OCI-LY3 (cell line): ENCODE measurements around the gene PPIC.
"Not testable (repeated sequence)": the region's sequence is repeated elsewhere in the genome, so short reads cannot be mapped to it uniquely, and the experiment has no call there.

Experiments used
- H2AFZ ChIP-seq: fragments of 200-600, 300-600 bp; shearing (Covaris generic); 2 replicates; pipeline ENCODE4 v1.6.0; 2014; ENCODE audit warnings: antibody characterized with exemption, low read depth, low read length
- H3K27ac ChIP-seq: fragments of 200-600, 300-600 bp; sonication (generic); 2 replicates; pipeline ENCODE4 v1.5.1; 2014; ENCODE audit warnings: mild to moderate bottlenecking, low read length, moderate library complexity, mixed read lengths
- H3K27me3 ChIP-seq: fragments of 200-600, 300-600 bp; sonication (generic); 2 replicates; pipeline ENCODE4 v1.6.1; 2014; ENCODE audit warnings: low read depth, low read length, mixed read lengths
- H3K36me3 ChIP-seq: fragments of 200-600, 300-600 bp; sonication (generic); replicated peaks from 2 replicates; pipeline ENCODE3; 2014; ENCODE audit warnings: low read depth, low read length, mixed read lengths
- H3K4me1 ChIP-seq: fragments of 300-600, 200-600 bp; sonication (generic); 2 replicates; pipeline ENCODE4 v1.6.1; 2014; ENCODE audit warnings: low read length, mixed read lengths
- H3K4me2 ChIP-seq: fragments of 200-600, 300-600 bp; sonication (generic); 2 replicates; pipeline ENCODE4 v1.6.1; 2014; ENCODE audit warnings: low read length, mixed read lengths
- H3K4me3 ChIP-seq: fragments of 300-600, 200-600 bp; sonication (generic); 2 replicates; pipeline ENCODE4 v1.5.1; 2014; ENCODE audit warnings: antibody characterized with exemption, mild to moderate bottlenecking, low read length, moderate library complexity
- H3K79me2 ChIP-seq: fragments of 300-600, 200-600 bp; shearing (Covaris generic); 2 replicates; pipeline ENCODE4 v1.6.1; 2014; ENCODE audit warnings: mild to moderate bottlenecking, low read length, mixed read lengths
- H3K9ac ChIP-seq: fragments of 300-600, 200-600 bp; shearing (Covaris generic); 2 replicates; pipeline ENCODE4 v1.6.0; 2014; ENCODE audit warnings: mild to moderate bottlenecking, low read length, moderate library complexity
- H3K9me3 ChIP-seq: fragments of 200-600, 300-600 bp; shearing (Covaris generic); 2 replicates; pipeline ENCODE4 v1.6.1; 2014; ENCODE audit warnings: low read length, mixed read lengths; ENCODE audit not compliant: insufficient read depth
- H4K20me1 ChIP-seq: fragments of 200-600, 300-600 bp; sonication (generic); 2 replicates; pipeline ENCODE4 v1.6.1; 2016; ENCODE audit warnings: low read length, mixed read lengths; ENCODE audit not compliant: insufficient read depth
- CTCF ChIP-seq: fragments of 200-600, 300-600 bp; sonication (generic); IDR thresholded peaks from 2 replicates; pipeline ENCODE4 v1.5.1; 2014; ENCODE audit warnings: antibody characterized with exemption, low read length, low read depth
- EZH2phosphoT487 ChIP-seq: fragments of 200-600 bp; shearing (Covaris generic); IDR thresholded peaks from 2 replicates; pipeline ENCODE4 v1.6.1; 2018; ENCODE audit warnings: antibody characterized with exemption, mixed run types, low read depth

PPIC gene

GRCh38 chr5:122981846-122982245 is 54.7 kb downstream of the PPIC start:
- Histone ChIP-seq H3K4me3 (no peak overlapping the region), H3K4me1 (peaks cover 59% of the 10 kb centered on the region), H3K79me2 (no peaks in the 10 kb centered on the region), H3K27ac (no peak overlapping the region), H2AFZ (no peak overlapping the region), H3K36me3 (no peaks in the 10 kb centered on the region), H3K9ac (no peak overlapping the region), H3K27me3 (no peaks in the 10 kb centered on the region), H3K9me3 (no peaks in the 10 kb centered on the region), H4K20me1 (no peaks in the 10 kb centered on the region), H3K4me2 (no peak overlapping the region)
- TF ChIP-seq EZH2phosphoT487 (no peak), CTCF (no peak)

GRCh38 chr5:122978644-122979297 is 57.8 kb downstream of the PPIC start:
- Histone ChIP-seq H3K4me3 (no peak overlapping the region), H3K4me2 (no peak overlapping the region), H3K27me3 (no peaks in the 10 kb centered on the region), H3K79me2 (no peaks in the 10 kb centered on the region), H3K36me3 (no peaks in the 10 kb centered on the region), H2AFZ (no peak overlapping the region), H3K27ac (no peak overlapping the region), H4K20me1 (no peaks in the 10 kb centered on the region), H3K4me1 (peaks cover 31% of the 10 kb centered on the region), H3K9ac (no peak overlapping the region), H3K9me3 (no peaks in the 10 kb centered on the region)
- TF ChIP-seq CTCF (no peak), EZH2phosphoT487 (no peak)

GRCh38 chr5:122978068-122978467 is 58.5 kb downstream of the PPIC start:
- H3K9ac ChIP-seq, result no peak overlapping the region
- TF ChIP-seq CTCF, result no peak
- no peak for TF ChIP-seq EZH2phosphoT487
- H2AFZ ChIP-seq, result no peak overlapping the region
- H3K4me3 ChIP-seq, result no peak overlapping the region
- no peak overlapping the region for H3K27ac ChIP-seq
- no peaks in the 10 kb centered on the region for H3K36me3 ChIP-seq
- peaks cover 24% of the 10 kb centered on the region for H3K4me1 ChIP-seq
- H3K79me2 ChIP-seq, result no peaks in the 10 kb centered on the region
- H4K20me1 ChIP-seq, result no peaks in the 10 kb centered on the region
- H3K9me3 ChIP-seq, result no peaks in the 10 kb centered on the region
- no peaks in the 10 kb centered on the region for H3K27me3 ChIP-seq
- H3K4me2 ChIP-seq, result no peak overlapping the region

- no peaks in the 10 kb centered on the region for H4K20me1 ChIP-seq
- H3K79me2 ChIP-seq, result no peaks in the 10 kb centered on the region
- TF ChIP-seq EZH2phosphoT487 (no peak), CTCF (no peak)
These were observed 59.2 kb downstream of the PPIC start for GRCh38 chr5:122977319-122977718.

GRCh38 chr5:122974251-122974650 is 62.3 kb downstream of the PPIC start:
- not testable (repeated sequence) for H3K4me2 ChIP-seq, H3K36me3 ChIP-seq, H2AFZ ChIP-seq, H3K27ac ChIP-seq, H3K9me3 ChIP-seq, H4K20me1 ChIP-seq, H3K4me3 ChIP-seq, H3K79me2 ChIP-seq, H3K9ac ChIP-seq, H3K27me3 ChIP-seq
- H3K4me1 ChIP-seq, result peaks cover 11% of the 10 kb centered on the region

More at GRCh38 chr5:122977319-122977718, 59.2 kb downstream of the PPIC start:
- no peaks in the 10 kb centered on the region for H3K27me3 ChIP-seq
- H3K36me3 ChIP-seq, result no peaks in the 10 kb centered on the region
- no peak overlapping the region for H2AFZ ChIP-seq
- no peaks in the 10 kb centered on the region for H3K9me3 ChIP-seq
- peaks cover 19% of the 10 kb centered on the region for H3K4me1 ChIP-seq
- no peak overlapping the region for H3K27ac ChIP-seq
- H3K4me3 ChIP-seq, result no peak overlapping the region
- H3K9ac ChIP-seq, result no peak overlapping the region
- no peak overlapping the region for H3K4me2 ChIP-seq

GRCh38 chr5:122973759-122974158 is 62.8 kb downstream of the PPIC start:
- not testable (repeated sequence) for H3K4me2 ChIP-seq, H3K79me2 ChIP-seq, H3K36me3 ChIP-seq, H3K4me1 ChIP-seq, H3K4me3 ChIP-seq, H3K9me3 ChIP-seq, H3K27me3 ChIP-seq, H3K27ac ChIP-seq, H3K9ac ChIP-seq, H4K20me1 ChIP-seq, H2AFZ ChIP-seq
